Upper lobe of left lung (tissue), 4 donors: Measurements from ENCODE around the gene CAMSAP1.

Experiments used
- CTCF ChIP-seq, 6 experiments: fragments of 450-650 bp in 4 of 6; fragments of 200-600 bp in 2 of 6; sonication (generic) in 2 of 6; IDR thresholded peaks; one replicate each; pipeline ENCODE4 v1.5.1; 2016 to 2019; ENCODE audit warnings: antibody characterized with exemption in 6 of 6
- EP300 ChIP-seq, 4 donors: sonication (generic); formaldehyde crosslinking; IDR thresholded peaks; one replicate each; pipeline ENCODE4 v1.5.1; 2017; ENCODE audit warnings: antibody characterized with exemption in 4 of 4, control low read depth in 2 of 4

GRCh38 chr9:135794057-135794335 lies 113.3 kb downstream of the CAMSAP1 start:
- TF ChIP-seq CTCF (IDR thresholded peaks at IDR 0.05) (no peak), EP300 (IDR thresholded peaks at IDR 0.05) (no peak)
